OCI-LY1 (cell line): ENCODE results near the gene PTPRM.

Source experiments
- H2AFZ ChIP-seq: fragments of 200-600 bp; sonication (generic), shearing (Covaris generic); 2 replicates; pipeline ENCODE4 v1.6.0; 2014; ENCODE audit warnings: antibody characterized with exemption, mild to moderate bottlenecking, low read length
- H3F3A ChIP-seq: fragments of 200-600 bp; sonication (generic), shearing (Covaris generic); 2 replicates; pipeline ENCODE4 v1.6.0; 2014; ENCODE audit warnings: mild to moderate bottlenecking, antibody characterized with exemption, low read length, moderate library complexity; ENCODE audit not compliant: insufficient read depth
- H3K27ac ChIP-seq: fragments of 200-600 bp; sonication (generic); 2 replicates; pipeline ENCODE4 v1.5.1; 2014; ENCODE audit warnings: low read length, mixed run types, mild to moderate bottlenecking, low read depth; ENCODE audit not compliant: poor library complexity, severe bottlenecking
- H3K27me3 ChIP-seq: fragments of 200-600 bp; sonication (generic); 2 replicates; pipeline ENCODE4 v1.6.0; 2014; ENCODE audit warnings: antibody characterized with exemption, mild to moderate bottlenecking, low read length, moderate library complexity; ENCODE audit not compliant: insufficient read depth
- H3K36me3 ChIP-seq: fragments of 200-600 bp; sonication (generic); 2 replicates; pipeline ENCODE4 v1.6.1; 2014; ENCODE audit warnings: mild to moderate bottlenecking, antibody characterized with exemption, low read length, moderate library complexity, mixed read lengths; ENCODE audit not compliant: insufficient read depth
- H3K4me1 ChIP-seq: fragments of 200-600 bp; sonication (generic); 2 replicates; pipeline ENCODE4 v1.5.1; 2014; ENCODE audit warnings: mild to moderate bottlenecking, low read length, moderate library complexity; ENCODE audit not compliant: insufficient read depth, severe bottlenecking
- H3K4me2 ChIP-seq: fragments of 200-600 bp; sonication (generic), shearing (Covaris generic); 2 replicates; pipeline ENCODE4 v1.6.1; 2014; ENCODE audit warnings: low read length
- H3K4me3 ChIP-seq: fragments of 200-600 bp; sonication (generic); 2 replicates; pipeline ENCODE4 v1.5.1; 2014; ENCODE audit warnings: low read length, low read depth, mild to moderate bottlenecking, mixed read lengths; ENCODE audit not compliant: poor library complexity, severe bottlenecking
- H3K79me2 ChIP-seq: fragments of 200-600 bp; shearing (Covaris generic); 2 replicates; pipeline ENCODE4 v1.6.1; 2016; ENCODE audit warnings: mixed run types, low read length, mixed read lengths; ENCODE audit not compliant: insufficient read depth
- H3K9ac ChIP-seq: fragments of 200-600 bp; sonication (generic), shearing (Covaris generic); 2 replicates; pipeline ENCODE4 v1.6.1; 2014; ENCODE audit warnings: mild to moderate bottlenecking, low read length, mixed read lengths
- H3K9me2 ChIP-seq: fragments of 200-600 bp; sonication (generic), shearing (Covaris generic); 2 replicates; pipeline ENCODE4 v1.6.1; 2014; ENCODE audit warnings: low read depth, mild to moderate bottlenecking, low read length, mixed read lengths
- H3K9me3 ChIP-seq: fragments of 200-600 bp; shearing (Covaris generic); 2 replicates; pipeline ENCODE4 v1.6.1; 2014; ENCODE audit warnings: low read length, mixed read lengths
- H4K20me1 ChIP-seq: fragments of 200-600 bp; sonication (generic), shearing (Covaris generic); 2 replicates; pipeline ENCODE4 v1.6.0; 2016; ENCODE audit warnings: mild to moderate bottlenecking, low read length; ENCODE audit not compliant: insufficient read depth
- EZH2 ChIP-seq: fragments of 200-600 bp; sonication (generic), shearing (Covaris generic); IDR thresholded peaks from 2 replicates; pipeline ENCODE4 v1.8.0; 2017; ENCODE audit warnings: borderline replicate concordance, mixed run types, mild to moderate bottlenecking, antibody characterized with exemption, low read length, moderate library complexity, mixed read lengths
- TF ChIP-seq, protein P1 (sequence below): fragments of 200-600 bp; sonication (generic), shearing (Covaris generic); IDR thresholded peaks from 2 replicates; pipeline ENCODE4 v1.5.1; 2017; ENCODE audit warnings: mild to moderate bottlenecking, antibody characterized with exemption, low read length, moderate library complexity, mixed read lengths

PTPRM gene

DNA sequence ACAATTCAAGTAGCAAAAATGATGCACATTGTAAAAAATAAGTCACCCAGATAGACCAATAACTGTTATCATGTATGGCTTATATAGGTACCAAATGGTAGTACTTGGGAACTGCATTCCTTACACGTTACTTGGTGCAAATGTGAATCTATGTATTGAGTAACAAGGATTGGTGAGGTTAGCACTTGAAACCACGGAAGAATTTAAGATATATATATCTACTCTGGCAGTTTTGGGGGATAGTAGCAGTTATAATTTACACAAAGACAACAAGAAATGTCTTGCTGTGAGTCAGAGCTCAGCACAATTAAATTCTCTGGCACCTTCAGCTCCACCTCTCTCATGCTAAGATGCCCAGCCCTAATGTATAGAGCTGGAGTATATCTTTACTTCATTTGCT, 682.7 kb downstream of the PTPRM start:
- Histone ChIP-seq H3K4me3 (no peak overlapping the region), H3K9me3 (no peaks in the 10 kb centered on the region), H4K20me1 (no peaks in the 10 kb centered on the region), H3K36me3 (no peaks in the 10 kb centered on the region), H3F3A (no peaks in the 10 kb centered on the region), H3K4me2 (no peak overlapping the region), H3K27me3 (no peaks in the 10 kb centered on the region), H3K9me2 (no peaks in the 10 kb centered on the region), H2AFZ (no peak overlapping the region), H3K27ac (no peak overlapping the region), H3K9ac (no peak overlapping the region), H3K4me1 (no peaks in the 10 kb centered on the region), H3K79me2 (no peaks in the 10 kb centered on the region)
- no peak for TF ChIP-seq EZH2
- TF ChIP-seq, protein P1, sequence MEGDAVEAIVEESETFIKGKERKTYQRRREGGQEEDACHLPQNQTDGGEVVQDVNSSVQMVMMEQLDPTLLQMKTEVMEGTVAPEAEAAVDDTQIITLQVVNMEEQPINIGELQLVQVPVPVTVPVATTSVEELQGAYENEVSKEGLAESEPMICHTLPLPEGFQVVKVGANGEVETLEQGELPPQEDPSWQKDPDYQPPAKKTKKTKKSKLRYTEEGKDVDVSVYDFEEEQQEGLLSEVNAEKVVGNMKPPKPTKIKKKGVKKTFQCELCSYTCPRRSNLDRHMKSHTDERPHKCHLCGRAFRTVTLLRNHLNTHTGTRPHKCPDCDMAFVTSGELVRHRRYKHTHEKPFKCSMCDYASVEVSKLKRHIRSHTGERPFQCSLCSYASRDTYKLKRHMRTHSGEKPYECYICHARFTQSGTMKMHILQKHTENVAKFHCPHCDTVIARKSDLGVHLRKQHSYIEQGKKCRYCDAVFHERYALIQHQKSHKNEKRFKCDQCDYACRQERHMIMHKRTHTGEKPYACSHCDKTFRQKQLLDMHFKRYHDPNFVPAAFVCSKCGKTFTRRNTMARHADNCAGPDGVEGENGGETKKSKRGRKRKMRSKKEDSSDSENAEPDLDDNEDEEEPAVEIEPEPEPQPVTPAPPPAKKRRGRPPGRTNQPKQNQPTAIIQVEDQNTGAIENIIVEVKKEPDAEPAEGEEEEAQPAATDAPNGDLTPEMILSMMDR = no peak

DNA sequence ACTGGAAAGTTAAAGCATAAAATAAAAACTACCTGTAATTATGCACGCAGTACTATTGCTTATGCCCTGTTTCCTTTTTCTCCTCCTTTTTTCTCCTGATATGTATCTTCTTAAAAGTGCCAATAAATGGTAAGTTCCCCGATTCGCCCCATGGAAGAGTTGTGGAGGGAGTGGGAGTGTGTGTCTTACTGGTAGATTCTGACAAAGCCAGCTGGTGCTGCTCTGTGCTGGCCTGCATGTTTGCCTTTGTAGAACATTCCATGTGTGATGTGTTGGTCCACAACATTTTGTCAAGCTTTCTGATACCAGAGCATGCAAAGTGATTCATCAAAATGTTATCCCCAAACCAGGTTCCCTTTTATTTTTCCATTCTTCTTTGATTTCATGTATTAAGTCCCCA, 685.3 kb downstream of the PTPRM start:
- no peak overlapping the region for H3K4me3 ChIP-seq
- no peak overlapping the region for H3K9ac ChIP-seq
- TF ChIP-seq EZH2 = no peak
- TF ChIP-seq, protein P1 = no peak
- H3K9me3 ChIP-seq = no peaks in the 10 kb centered on the region
- H3K4me2 ChIP-seq = no peak overlapping the region
- H3K79me2 ChIP-seq = no peaks in the 10 kb centered on the region
- no peaks in the 10 kb centered on the region for H3K27me3 ChIP-seq
- H3K36me3 ChIP-seq = no peaks in the 10 kb centered on the region
- H3F3A ChIP-seq = no peaks in the 10 kb centered on the region
- H2AFZ ChIP-seq = no peak overlapping the region
- no peaks in the 10 kb centered on the region for H3K9me2 ChIP-seq
- no peaks in the 10 kb centered on the region for H4K20me1 ChIP-seq
- H3K27ac ChIP-seq = no peak overlapping the region
- no peaks in the 10 kb centered on the region for H3K4me1 ChIP-seq

DNA sequence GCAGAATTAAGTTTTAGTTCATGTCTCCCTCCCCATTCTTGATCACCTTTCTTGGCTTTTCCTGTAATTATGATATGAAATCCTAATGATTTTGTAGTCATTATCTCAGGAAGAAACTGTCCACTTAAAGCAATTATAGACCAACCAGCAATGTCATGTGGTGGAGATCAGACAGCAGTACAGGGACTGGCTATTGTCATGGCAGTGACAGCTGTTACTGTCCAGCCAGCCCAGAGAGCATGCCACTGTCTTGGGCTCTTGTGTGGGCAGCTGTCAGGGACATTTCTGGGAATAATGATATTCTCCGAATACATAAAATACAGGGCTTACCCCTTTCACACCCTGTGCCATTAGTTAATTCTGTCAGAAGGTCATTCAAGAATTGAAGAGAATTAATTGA, 686.8 kb downstream of the PTPRM start:
- no peaks in the 10 kb centered on the region for H3K27me3 ChIP-seq
- no peak for TF ChIP-seq EZH2
- TF ChIP-seq, protein P1 = no peak

More for the DNA sequence above, 686.8 kb downstream of the PTPRM start:
- no peak overlapping the region for H3K27ac ChIP-seq
- no peaks in the 10 kb centered on the region for H4K20me1 ChIP-seq
- no peak overlapping the region for H2AFZ ChIP-seq
- no peaks in the 10 kb centered on the region for H3K9me3 ChIP-seq
- no peak overlapping the region for H3K4me2 ChIP-seq
- H3K4me1 ChIP-seq = no peaks in the 10 kb centered on the region
- no peak overlapping the region for H3K4me3 ChIP-seq
- no peaks in the 10 kb centered on the region for H3F3A ChIP-seq
- H3K79me2 ChIP-seq = no peaks in the 10 kb centered on the region
- H3K36me3 ChIP-seq = no peaks in the 10 kb centered on the region
- no peaks in the 10 kb centered on the region for H3K9me2 ChIP-seq
- H3K9ac ChIP-seq = no peak overlapping the region
